HG03342 (cell line): Measurements from ENCODE around the gene ZFAND3.
"Not testable (repeated sequence)": the region's sequence is repeated elsewhere in the genome, so short reads cannot be mapped to it uniquely, and the experiment has no call there.

Experiments used
- ATAC-seq: cut with Tn5 transposase; IDR thresholded peaks from one replicate; pipeline ENCODE4 v1.9.1; 2021; ENCODE audit warnings: mild to moderate bottlenecking, moderate library complexity; ENCODE audit not compliant: unreplicated experiment

ZFAND3 gene

DNA sequence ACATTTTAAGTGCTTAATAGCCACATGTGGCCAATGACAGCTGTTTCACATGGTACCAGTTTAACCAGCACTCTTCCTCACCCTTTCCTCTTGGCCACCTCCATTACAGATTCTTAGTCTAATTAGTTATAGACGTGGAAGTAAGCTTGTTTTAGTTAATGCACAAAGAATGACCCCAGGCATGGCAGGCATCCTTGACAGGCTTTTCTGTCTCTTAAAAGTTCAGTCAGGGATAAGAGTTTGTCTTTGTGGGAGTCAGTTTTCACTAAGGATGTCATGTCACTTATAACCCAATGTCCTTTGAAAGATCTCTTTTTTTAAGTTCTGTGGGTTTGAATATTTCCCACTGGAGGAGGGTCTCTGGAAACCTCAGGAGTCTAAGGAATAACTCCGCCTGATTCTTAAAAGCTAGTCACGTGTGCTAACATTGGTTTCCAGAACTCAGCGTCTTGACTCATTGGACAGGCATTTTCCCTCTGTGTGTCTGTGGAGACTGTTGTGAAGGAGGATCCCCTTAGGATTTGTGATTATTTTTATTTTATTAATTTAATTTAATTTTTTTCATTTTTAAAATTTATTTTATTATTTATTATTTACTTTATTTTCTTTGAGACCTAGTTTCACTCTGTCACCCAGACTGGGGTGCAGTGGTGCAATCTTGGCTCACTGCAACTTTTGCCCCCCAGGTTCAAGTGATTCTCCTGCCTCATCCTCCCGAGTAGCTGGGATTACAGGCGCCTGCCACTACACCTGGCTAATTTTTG is 171.4 kb downstream of the ZFAND3 start:
- ATAC-seq = no peak

DNA sequence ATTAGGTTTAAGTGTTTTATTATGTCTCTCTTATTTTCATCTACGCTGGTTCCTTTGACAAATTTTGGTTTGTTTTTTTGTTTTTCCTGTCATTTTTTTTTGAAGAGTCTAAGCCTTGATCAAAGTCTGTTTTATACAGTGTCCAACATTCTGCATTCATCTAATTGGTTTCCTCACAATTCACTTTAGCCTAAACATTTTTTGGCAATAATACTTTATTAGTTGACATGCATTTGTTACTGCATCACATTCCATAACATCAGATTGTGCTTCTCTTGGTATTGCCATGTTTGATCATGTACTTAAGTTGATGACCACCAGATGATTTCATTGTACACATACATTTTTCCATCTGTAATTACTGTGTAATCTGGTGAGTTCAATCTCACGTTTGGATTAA is 173.2 kb downstream of the ZFAND3 start:
- no peak for ATAC-seq

DNA sequence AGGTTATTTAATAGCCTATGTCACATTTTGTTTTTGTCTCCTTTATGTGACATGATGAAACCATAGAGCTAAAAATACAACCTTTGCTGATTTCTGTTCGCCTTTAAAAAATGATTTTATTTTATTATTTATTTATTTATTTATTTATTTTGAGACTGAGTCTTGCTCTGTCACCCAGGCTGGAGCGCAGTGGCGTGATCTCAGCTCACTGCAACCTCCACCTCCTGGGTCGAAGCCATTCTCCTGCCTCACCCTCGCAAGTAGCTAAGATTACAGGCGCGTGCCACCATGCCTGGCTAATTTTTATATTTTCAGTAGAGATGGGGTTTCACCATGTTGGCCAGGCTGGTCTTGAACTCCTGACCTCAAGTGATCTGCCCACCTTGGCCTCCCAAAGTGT is 173.7 kb downstream of the ZFAND3 start:
- ATAC-seq = not testable (repeated sequence)

DNA sequence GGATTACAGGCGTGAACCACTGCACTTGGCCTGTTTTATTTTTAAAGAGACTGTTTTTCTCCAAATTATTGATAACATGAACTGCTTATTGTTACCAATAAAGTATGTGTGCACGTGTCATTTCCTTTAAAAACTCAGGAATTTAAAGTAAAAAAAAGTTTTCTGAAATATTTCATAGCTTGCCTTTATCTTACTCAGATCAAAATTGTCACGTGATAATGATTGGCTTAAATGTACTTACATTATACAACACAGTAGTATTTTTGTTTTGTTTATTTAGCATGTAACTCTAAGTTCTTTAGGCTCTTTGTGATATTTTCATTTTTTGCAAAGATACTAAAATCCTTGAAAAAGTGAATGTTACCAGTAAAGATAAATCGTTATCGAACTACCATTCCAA is 174.1 kb downstream of the ZFAND3 start:
- no peak for ATAC-seq

DNA sequence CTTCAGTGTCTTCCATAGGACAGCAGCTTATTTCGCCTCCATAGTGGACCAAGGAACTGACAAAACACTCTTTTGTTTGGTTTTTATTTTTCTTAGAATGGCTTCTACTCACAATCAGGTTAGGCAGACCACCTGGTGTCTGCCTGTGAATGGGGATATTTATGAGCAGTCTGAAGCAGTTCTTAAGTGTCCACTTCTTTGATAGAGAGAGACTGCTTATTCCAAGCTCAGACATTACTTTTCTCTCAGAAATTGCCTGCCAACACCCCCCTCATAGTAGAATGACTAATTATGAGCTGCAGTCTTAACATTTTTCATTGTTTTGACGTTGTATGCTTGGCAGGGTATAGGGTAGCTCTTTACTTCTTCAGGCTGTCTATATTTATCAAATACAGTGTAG is 174.7 kb downstream of the ZFAND3 start:
- no peak for ATAC-seq

DNA sequence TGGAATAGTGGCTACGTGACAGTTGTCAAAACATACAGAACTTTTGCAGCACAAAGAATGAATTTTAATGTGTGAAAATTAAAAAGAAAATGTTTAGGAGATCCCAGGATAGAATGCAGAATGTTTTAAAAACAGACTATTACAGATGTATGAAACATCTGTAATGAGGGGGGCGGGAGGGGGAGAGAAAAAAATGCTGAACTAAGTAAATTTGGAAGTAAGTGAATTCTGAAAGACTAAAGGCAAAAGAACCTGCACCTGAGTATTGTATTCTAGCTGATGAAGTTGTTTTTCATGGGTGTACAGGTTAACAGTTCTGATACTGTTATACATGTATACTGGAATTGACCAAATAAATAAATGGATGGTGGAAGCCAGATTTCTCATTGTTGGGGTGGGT is 178.8 kb downstream of the ZFAND3 start:
- ATAC-seq = no peak

DNA sequence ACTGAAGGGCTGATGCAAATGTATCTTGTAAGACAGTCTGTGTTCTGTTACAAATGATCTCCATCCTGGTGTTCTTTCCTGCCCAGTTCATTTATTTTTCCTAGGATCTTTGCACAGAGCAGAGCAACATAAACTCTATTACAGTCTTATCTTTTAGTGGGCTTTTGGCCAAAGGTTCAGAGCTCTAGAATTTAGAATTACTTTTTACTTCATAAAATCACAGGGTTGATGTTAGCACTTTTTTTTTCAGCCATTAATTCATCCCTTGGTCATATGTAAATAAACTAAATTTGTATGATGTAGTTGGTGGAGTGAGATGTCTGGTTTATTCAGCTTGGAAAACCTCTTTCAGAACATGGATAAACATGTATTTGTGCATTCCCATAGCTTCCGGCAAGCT is 181.9 kb downstream of the ZFAND3 start:
- ATAC-seq = no peak

DNA sequence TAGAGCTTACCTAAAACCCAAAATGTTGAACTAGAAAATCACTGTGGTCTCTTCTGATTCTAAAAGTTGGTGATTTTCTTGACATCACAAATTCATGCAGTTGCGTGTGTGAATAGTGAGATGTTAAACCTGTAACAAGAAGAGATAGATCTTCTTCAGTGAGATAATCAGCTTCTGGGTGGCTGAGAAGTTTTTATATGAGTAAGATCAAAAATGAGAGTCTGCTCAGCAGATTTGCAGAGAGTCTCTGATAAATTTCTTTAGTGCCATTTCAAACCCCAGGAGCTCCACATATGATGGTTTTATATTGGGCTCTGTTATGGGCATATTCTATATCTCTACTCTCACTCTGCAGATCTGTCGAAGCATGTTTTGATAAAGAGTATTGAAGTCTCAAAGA is 185.4 kb downstream of the ZFAND3 start:
- ATAC-seq = no peak

DNA sequence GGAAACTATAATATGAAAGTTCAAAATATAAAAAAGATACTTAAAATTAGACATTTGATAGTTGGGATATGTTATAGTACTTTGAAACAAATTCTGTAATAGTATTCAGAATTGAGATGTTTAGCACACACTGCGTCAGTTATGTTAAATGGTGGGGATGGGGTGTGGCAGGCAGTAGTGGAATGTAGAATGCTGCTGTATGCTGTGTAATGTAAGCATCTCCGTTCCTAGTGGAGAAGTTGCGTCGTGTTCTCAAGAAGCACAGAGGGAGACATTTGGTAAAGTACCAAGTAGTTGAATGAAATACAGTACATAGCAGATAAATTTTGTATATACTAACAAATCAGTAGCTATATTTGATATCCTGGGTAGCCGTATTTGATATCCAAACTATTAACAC is 192.4 kb downstream of the ZFAND3 start:
- ATAC-seq = no peak

DNA sequence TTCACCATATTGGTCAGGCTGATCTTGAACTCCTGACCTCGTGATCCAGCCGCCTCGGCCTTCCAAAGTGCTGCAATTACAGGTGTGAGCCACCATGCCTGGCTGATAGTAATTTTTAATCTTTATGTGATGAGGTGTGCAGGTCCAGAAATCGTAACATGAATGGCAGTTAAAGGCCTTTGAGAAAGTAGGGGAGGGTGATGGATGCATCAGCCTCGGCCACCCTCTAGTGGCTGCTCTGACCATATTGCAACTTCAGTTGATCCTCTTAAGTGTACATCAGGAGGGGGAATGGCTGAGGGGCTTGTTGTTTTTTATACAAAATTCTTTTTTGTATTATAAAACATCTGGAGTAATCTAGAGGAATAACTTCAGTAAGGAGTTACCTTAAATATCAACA is 193.0 kb downstream of the ZFAND3 start:
- ATAC-seq = no peak

DNA sequence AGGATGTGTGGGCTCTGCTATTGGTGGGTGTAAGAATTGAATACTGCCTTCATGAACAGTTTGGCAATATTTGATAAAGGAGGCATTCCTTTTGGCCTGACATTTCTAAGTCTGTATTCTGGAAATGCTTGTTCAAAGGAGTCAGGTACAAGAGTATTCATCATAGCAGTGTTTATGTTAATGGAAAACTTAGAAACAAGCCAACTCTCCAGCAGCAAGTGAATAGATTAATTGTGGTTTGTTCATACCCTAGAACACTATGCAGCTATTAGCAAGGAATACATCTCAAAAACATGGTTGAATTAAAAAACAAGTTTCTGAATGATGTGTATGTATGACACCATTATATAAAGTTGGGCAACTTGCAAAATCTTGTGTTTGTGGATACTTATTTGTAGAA is 195.8 kb downstream of the ZFAND3 start:
- no peak for ATAC-seq

DNA sequence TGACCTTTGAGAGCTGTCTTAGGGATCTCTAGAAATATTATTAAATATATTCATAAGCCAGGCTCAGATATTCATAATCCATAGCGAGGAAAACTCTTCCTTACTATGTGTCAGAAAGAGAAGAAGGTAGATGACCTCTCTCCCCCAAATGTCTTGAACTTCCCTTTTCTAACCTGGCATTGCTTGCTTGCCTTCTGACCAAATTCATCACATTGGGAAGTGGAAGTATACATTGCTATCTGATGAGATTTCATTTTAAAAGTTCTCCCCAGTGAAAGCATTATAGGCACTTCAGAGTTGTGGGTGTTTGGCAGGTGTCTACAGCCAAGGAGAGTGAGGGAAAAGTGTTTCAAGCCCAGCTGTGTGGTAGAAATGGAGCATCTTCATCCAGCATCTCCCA is 197.3 kb downstream of the ZFAND3 start:
- ATAC-seq = no peak

DNA sequence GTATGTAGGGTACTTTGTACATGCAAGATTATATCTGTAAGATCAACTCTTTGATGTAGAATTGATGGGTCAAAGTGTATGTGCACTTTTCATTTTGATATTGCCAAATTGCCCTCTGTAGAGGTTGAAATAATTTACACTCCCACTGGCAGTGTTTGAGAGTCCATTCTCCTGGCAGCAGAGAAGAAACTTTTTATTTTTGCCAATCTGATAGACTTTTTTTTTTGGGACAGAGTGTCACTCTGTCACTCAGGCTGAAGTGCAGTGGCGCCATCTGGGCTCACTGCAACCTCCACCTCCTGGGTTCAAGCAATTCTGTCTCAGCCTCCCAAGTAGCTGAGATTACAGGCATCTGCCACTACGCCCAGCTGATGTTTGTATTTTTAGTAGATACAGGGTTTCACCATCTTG is 199.2 kb downstream of the ZFAND3 start:
- ATAC-seq = no peak

DNA sequence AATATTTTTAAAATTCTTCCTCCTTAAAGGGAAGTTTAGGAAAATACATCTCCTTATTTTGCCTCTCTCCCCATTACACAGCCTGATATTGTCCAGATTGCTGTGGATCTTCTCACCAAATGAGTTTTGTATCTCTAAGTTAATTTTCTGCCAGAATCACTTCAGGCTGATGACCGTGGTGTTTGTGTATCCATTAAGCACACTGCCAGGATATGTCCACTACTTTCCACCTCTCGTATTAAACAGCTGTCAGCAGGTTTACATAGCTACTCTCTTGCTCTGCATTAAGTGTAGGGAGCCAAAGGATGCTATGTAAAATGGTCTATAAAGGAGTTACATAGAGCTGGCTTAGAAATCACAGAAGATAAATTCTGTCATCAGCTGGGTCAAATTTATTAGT is 201.1 kb downstream of the ZFAND3 start:
- no peak for ATAC-seq

DNA sequence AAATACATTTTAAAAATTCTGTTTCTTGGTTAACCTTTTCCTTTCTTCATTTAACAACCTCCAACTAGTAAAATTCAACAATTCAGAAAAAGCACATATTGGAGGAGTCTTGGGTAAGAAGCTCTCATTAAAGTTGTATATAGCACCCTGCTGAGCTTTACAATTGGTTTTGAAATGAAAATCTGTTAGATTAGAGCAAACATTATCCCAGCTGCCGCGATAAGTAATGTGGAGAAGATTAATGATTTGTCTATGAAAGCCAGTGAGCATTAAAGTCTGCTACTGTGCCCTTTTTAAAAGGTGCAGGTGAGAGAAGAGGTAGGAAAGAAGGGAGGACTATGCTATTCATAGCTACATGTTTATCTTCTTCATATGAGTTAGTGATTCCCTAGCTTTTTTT is 201.5 kb downstream of the ZFAND3 start:
- ATAC-seq = no peak

DNA sequence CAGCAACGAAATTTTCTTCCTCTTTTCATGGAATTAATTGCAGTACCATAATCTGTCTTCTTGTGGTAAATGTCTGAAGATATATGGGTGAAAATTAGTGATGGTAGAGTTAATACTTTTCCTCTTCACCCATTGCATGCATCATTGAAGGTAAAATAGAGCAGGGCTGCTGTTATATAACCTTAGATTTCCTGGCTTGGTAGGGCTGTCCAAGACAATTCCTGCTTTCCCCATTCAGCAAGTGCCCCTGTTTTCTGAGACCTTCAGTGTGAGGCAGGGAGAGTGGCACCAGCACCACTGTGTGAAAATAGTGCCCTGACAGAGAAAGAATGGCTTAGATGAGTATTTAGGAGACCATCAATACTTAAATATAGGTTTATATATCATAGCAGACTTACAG is 202.0 kb downstream of the ZFAND3 start:
- no peak for ATAC-seq

DNA sequence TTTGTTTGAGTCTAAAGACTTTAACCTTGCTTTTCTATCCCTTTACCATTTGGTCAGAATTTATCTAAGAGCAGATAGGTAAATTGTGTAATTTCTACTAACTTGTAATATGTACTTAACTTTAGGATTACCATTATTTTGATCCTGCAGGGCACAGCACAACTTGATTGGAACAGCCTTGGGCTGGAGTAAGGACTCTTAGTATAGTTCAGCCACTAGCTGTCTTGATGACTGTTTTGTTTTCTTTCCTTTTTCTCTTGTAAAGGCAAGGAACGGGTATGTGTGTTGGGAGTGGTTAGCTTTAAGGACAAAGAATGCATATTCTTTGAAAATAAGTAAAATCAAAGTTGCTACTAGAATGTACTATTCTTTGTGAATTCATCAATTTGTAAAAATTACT is 203.2 kb downstream of the ZFAND3 start:
- no peak for ATAC-seq

DNA sequence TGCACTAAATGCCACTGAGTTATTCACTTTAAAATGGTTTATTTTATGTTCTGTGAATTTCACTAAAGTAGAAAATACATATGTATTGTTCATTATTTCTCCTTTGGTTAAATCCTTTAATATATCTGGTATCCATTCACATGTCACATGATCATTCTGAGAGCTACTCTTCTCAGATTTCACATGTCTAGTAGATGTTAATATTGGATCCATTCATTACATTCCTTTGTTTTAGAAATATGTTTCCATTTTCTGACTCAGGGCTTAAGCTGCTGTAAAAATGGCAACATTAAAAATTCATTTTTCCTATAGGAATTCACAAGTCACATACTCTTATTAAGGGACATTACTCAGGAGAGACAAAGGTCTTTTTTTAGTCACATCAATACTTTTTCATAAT is 205.4 kb downstream of the ZFAND3 start:
- ATAC-seq = no peak

DNA sequence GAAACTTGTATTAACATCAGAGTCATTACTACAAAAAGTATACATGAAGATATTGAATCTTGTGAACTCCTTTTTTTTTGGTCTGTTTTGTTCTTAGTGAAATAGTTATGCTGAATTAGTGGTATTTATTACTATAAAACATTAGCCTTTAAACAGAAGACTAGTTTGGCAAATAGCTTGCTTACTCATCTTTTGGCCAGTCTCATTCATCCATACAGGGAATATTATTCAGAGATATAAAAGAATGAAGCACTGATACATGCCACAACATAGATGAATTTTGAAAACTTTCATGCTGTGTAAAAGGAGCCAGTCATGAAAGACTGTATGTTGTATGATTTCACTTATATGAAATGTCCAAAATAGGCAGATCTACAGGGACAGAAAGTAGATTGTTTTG is 205.9 kb downstream of the ZFAND3 start:
- no peak for ATAC-seq

DNA sequence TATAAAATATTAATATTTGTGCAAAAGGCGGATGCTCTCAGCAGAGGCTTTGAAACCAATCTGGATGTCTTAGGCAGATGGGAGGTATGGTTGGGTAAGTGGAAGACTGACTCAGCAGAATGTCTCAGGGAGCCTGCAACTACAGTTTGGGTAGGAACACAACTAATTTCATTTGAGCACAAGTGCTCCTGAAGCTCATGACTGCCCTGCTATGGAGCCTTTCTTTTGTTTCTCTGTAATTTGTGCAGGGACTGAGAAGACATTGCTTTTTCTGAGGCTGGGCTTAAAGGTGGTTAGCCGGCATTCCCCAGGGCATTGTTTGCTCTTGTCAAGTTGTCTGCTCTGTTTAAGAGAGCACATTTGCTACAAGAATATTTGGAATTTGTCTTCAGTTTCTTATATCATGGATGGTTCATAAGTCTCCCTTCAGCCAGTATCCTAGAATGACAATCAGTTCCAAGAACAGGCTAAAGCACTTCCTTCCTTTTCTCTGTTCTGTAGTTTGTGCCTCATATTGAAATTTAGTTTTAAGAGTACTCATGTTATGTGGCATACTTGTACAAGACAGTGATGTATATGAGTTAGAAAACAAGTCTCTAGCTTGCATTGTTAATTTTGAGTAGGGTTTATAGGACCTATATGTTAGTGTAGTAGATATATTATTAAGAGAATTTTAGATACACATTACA is 208.3 kb downstream of the ZFAND3 start:
- no peak for ATAC-seq

DNA sequence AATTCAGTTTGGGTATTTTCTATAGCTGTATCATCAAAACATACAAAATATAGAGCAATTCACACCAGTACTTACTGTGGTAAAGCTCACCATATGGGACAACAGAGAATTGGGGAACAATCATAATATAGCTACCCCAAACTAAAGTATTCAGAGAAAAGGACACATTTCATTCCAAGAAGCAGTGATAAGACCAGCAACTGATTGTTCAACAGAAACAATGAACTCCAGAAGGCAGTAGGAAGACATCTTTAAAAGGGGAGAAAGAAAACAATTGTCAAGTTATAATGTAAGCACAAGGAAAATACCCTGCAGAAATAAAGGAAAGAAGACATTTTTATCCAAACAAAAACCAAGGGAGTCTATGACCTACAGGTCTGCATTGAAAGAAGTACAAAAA is 210.9 kb downstream of the ZFAND3 start:
- ATAC-seq = no peak

DNA sequence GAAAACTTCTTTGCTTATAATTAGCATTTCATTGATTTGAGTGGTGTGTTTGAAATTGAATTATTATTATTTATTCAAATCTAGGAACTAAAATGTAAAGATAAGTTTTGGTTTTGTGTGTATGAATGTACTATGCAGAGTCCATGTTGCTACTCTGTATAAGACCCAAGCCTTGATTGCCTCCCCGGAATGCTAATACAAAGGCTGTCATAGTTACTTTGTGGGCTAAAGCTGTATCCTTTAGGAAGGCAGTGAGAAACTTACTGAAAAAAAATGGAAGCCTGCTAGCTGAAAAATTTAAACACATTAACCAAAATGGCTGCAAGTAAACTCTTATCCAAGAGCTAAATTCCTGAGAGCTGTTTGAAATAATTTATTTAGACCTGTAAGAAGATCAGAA is 213.3 kb downstream of the ZFAND3 start:
- no peak for ATAC-seq
